ENCODE data around the gene PECR. TPM values are rescaled to one million over a fixed set of nuclear protein-coding genes. Genes with fewer than 3 reads are reported as not detected.

The PECR gene
- polyA plus RNA-seq, 1 experiment, result 5.6 TPM

DNA sequence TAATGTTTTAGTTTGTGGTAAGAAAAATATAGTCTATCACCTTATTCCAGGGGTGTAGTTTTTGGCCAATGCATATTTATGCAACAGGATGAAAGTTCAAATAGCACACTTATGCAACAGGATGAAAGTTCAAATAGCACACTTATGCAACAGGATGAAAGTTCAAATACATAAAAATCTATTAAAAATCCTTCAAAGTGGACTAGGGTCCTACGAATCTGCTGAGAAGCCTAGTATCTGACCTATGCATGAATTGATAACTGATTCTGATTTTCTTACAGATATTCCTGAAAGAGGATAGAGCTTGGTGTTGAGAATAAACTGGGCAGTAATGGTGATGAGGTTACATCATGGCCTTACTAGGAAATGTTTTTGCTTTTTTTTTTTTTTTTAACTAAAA lies 2.8 kb downstream of the PECR start:
- DNase-seq (ENCODE audit: low read depth), result no peak
- H3K36me3 ChIP-seq (ENCODE audit: control insufficient read depth, insufficient read depth, low read length), result no peaks in the 10 kb centered on the region
- no peak overlapping the region for H3K4me3 ChIP-seq (ENCODE audit: low read depth, low read length)
- TF ChIP-seq, protein P1, sequence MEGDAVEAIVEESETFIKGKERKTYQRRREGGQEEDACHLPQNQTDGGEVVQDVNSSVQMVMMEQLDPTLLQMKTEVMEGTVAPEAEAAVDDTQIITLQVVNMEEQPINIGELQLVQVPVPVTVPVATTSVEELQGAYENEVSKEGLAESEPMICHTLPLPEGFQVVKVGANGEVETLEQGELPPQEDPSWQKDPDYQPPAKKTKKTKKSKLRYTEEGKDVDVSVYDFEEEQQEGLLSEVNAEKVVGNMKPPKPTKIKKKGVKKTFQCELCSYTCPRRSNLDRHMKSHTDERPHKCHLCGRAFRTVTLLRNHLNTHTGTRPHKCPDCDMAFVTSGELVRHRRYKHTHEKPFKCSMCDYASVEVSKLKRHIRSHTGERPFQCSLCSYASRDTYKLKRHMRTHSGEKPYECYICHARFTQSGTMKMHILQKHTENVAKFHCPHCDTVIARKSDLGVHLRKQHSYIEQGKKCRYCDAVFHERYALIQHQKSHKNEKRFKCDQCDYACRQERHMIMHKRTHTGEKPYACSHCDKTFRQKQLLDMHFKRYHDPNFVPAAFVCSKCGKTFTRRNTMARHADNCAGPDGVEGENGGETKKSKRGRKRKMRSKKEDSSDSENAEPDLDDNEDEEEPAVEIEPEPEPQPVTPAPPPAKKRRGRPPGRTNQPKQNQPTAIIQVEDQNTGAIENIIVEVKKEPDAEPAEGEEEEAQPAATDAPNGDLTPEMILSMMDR (IDR thresholded peaks at IDR 0.05; ENCODE audit: insufficient read depth, low read depth, low read length), result no peak
- H3K27me3 ChIP-seq (ENCODE audit: control insufficient read depth, insufficient read depth, low read length), result no peaks in the 10 kb centered on the region
- ChIA-PET POLR2A (no interaction called here), CTCF (no interaction called here)

DNA sequence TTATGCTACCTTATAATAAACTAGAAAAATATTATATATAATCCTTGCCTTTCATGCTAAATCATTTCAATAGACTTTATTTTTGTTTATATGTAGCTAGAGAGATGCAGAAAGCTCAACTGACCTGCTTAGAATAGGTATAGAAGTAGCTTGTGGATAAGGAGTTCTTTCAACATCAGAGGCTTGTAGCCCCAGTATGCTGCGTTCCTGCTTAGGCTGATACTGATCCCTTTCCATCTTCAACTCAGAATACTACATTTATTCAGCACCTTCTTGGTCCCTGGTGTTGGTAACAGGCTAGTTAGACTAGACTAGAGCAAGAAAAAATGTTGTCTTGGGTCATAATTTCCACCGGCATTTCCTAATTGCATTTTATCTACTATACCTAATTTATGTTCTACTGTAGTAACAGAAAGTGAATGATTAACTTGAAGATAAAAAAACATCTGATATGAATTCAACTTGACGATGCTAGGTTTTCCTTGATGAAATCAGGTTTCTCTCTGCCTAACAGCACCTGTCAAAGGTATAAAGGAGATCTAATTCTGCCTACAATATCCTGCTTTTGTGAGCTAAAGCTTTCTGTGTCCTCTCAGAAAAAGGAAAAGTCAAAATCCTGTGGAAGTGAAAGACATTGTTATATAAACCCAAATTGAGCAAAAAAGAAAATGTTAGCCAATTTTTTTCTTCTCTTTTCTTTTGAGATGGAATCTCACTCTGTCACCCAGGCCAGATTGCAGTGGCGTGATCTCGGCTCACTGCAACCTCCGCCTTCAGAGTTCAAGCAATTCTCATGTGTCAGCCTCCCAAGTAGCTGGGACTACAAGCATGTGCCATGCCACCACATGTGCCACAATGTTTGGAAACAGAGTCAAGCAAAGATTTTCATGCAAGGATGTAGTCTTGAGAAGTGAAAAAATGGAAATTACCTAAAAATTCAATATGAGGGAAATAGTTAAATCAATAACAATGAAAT lies 5.8 kb downstream of the PECR start:
- TF ChIP-seq, protein P1 (IDR thresholded peaks at IDR 0.05; ENCODE audit: insufficient read depth, low read depth, low read length), result no peak
- POLR2A ChIA-PET, result no interaction called here
- H3K36me3 ChIP-seq (ENCODE audit: control insufficient read depth, insufficient read depth, low read length), result no peaks in the 10 kb centered on the region
- CTCF ChIA-PET, result interaction anchor here (0.8 kb wide), 1 partner anchor 146 kb away, joined by 3 read pairs; no protein-coding TSS in a partner anchor
- no peaks in the 10 kb centered on the region for H3K27me3 ChIP-seq (ENCODE audit: control insufficient read depth, insufficient read depth, low read length)
- DNase-seq (ENCODE audit: low read depth), result no peak
- H3K4me3 ChIP-seq (ENCODE audit: low read depth, low read length), result no peak overlapping the region

DNA sequence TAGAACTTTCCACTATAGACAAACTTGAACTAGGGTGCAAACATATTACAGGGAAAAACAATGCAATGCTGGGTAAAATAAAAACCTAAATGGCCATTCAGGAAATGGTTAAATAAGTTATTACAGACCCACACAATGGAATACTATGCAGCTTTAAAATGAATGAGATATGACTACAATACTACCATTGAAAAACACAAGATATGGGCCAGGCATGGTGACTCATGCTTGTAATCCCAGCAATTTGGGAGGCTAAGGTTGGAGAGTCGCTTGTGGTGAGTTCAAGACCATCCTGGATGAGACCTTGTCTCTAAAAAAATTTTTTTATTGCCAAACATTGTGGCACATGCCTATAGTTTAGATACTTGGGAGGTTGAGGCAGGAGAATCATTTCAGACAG lies 6.8 kb downstream of the PECR start:
- Histone ChIP-seq H3K4me3 (ENCODE audit: low read depth, low read length) (no peak overlapping the region), H3K27me3 (ENCODE audit: control insufficient read depth, insufficient read depth, low read length) (no peaks in the 10 kb centered on the region), H3K36me3 (ENCODE audit: control insufficient read depth, insufficient read depth, low read length) (no peaks in the 10 kb centered on the region)
- ChIA-PET POLR2A (no interaction called here), CTCF (interaction anchor here (1.1 kb wide), 1 partner anchor 16 kb away, joined by 3 read pairs; no protein-coding TSS in a partner anchor)
- DNase-seq (ENCODE audit: low read depth), result no peak
- TF ChIP-seq, protein P1 (IDR thresholded peaks at IDR 0.05; ENCODE audit: insufficient read depth, low read depth, low read length), result no peak

DNA sequence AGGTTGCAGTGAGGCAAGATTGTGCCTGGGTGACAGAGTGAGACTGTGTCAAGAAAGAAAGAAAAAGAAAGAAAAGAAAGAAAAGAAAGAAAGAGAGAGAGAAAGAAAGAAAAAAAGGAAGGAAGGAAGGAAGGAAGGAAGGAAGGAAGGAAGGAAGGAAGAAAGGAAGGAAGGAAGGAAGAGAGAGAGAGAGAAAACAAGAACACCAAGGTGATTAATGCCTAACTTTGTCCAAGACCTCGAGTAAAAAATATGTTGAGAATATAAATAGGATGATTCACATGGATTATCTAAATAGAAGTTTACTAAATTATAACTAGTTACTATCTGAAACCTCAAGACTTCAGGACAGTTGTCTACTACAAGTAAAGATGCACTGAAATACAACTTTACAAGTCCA lies 7.2 kb downstream of the PECR start:
- CTCF ChIA-PET, result interaction anchor here (1.1 kb wide), 1 partner anchor 16 kb away, joined by 3 read pairs; no protein-coding TSS in a partner anchor
- Histone ChIP-seq H3K4me3 (ENCODE audit: low read depth, low read length) (no peak overlapping the region), H3K36me3 (ENCODE audit: control insufficient read depth, insufficient read depth, low read length) (no peaks in the 10 kb centered on the region), H3K27me3 (ENCODE audit: control insufficient read depth, insufficient read depth, low read length) (no peaks in the 10 kb centered on the region)
- POLR2A ChIA-PET, result no interaction called here
- TF ChIP-seq, protein P1 (IDR thresholded peaks at IDR 0.05; ENCODE audit: insufficient read depth, low read depth, low read length), result no peak
- DNase-seq (ENCODE audit: low read depth), result no peak

DNA sequence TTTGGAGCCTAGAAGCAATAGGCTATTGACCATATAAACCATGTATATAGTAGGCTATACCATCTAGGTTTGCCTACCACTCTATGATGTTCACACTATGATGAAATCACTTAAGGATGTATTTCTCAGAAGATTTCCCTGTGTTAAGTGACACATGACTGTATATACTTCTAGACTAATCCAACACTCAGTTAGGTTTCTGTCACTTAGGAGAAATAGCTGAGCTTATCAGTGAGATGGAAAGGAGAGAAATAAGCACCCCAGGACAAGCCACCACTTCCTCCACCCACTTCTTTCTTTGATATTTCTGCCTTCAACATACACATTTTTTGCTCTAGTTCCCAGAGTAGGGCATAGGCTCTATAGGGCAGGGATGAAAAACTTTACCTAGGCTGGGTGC lies 7.8 kb downstream of the PECR start:
- TF ChIP-seq, protein P1 (IDR thresholded peaks at IDR 0.05; ENCODE audit: insufficient read depth, low read depth, low read length), result no peak
- POLR2A ChIA-PET, result no interaction called here
- Histone ChIP-seq H3K27me3 (ENCODE audit: control insufficient read depth, insufficient read depth, low read length) (no peaks in the 10 kb centered on the region), H3K4me3 (ENCODE audit: low read depth, low read length) (no peak overlapping the region), H3K36me3 (ENCODE audit: control insufficient read depth, insufficient read depth, low read length) (no peaks in the 10 kb centered on the region)
- CTCF ChIA-PET, result interaction anchor here (1.1 kb wide), 1 partner anchor 15 kb away, joined by 3 read pairs; no protein-coding TSS in a partner anchor
- DNase-seq (ENCODE audit: low read depth), result no peak

All from BJ (cell line).